Measurements from ENCODE around the gene CHIA.

DNA sequence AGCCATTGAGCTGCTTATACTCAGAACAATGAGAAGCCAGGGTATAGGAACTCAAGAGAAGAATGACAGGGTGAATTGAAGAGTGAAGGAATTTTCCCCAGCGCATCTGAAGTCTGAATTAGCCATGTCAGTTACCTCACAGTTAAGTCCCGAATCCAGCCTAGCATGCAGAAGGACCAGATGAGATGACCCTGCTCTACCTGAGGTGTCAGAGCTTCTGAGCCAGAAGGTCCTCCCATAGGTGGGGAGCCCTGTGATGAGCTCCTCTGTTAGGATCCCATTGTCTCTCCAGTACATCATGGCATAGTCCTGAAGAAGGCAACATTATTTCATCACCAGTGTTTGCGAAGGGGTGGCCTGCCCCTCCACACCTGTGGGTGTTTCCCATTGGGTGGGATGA is 68.7 kb downstream of the CHIA start:
- TF ChIP-seq, protein P1, sequence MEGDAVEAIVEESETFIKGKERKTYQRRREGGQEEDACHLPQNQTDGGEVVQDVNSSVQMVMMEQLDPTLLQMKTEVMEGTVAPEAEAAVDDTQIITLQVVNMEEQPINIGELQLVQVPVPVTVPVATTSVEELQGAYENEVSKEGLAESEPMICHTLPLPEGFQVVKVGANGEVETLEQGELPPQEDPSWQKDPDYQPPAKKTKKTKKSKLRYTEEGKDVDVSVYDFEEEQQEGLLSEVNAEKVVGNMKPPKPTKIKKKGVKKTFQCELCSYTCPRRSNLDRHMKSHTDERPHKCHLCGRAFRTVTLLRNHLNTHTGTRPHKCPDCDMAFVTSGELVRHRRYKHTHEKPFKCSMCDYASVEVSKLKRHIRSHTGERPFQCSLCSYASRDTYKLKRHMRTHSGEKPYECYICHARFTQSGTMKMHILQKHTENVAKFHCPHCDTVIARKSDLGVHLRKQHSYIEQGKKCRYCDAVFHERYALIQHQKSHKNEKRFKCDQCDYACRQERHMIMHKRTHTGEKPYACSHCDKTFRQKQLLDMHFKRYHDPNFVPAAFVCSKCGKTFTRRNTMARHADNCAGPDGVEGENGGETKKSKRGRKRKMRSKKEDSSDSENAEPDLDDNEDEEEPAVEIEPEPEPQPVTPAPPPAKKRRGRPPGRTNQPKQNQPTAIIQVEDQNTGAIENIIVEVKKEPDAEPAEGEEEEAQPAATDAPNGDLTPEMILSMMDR (IDR thresholded peaks at IDR 0.05), result no peak
- no peak for TF ChIP-seq POLR2A (IDR thresholded peaks at IDR 0.05)
